Ishikawa (cell line): ENCODE results near the gene PPP4R4.

Experiments
- CEBPB ChIP-seq: IDR thresholded peaks from 2 replicates; pipeline ENCODE4 v1.6.1; 2012
- CREB1 ChIP-seq: IDR thresholded peaks from 2 replicates; pipeline ENCODE4 v1.6.1; 2012; ENCODE audit warnings: low read depth
- EGR1 ChIP-seq: IDR thresholded peaks from 2 replicates; pipeline ENCODE4 v1.6.1; 2012
- EP300 ChIP-seq: IDR thresholded peaks from 2 replicates; pipeline ENCODE4 v1.6.1; 2012; ENCODE audit warnings: borderline replicate concordance
- FOXM1 ChIP-seq: IDR thresholded peaks from 2 replicates; pipeline ENCODE4 v1.6.1; 2012; ENCODE audit warnings: low read depth, borderline replicate concordance
- MAX ChIP-seq: IDR thresholded peaks from 2 replicates; pipeline ENCODE4 v1.6.1; 2012
- NFIC ChIP-seq: IDR thresholded peaks from 2 replicates; pipeline ENCODE4 v1.6.1; 2012
- RAD21 ChIP-seq: IDR thresholded peaks from 2 replicates; pipeline ENCODE4 v1.6.1; 2012; ENCODE audit warnings: low read depth
- REST ChIP-seq: IDR thresholded peaks from 2 replicates; pipeline ENCODE4 v1.6.1; 2012; ENCODE audit warnings: low read depth, mild to moderate bottlenecking
- TAF1 ChIP-seq: IDR thresholded peaks from 2 replicates; pipeline ENCODE4 v1.6.1; 2012; ENCODE audit warnings: low read depth, mild to moderate bottlenecking
- TCF12 ChIP-seq: IDR thresholded peaks from 2 replicates; pipeline ENCODE4 v1.6.1; 2012; ENCODE audit warnings: low read depth
- TEAD4 ChIP-seq: IDR thresholded peaks from 2 replicates; pipeline ENCODE4 v1.6.1; 2012
- USF1 ChIP-seq: IDR thresholded peaks from 2 replicates; pipeline ENCODE4 v1.6.1; 2012
- YY1 ChIP-seq: IDR thresholded peaks from 2 replicates; pipeline ENCODE4 v1.6.1; 2012; ENCODE audit warnings: low read depth
- ZBTB7A ChIP-seq: IDR thresholded peaks from 2 replicates; pipeline ENCODE4 v1.6.1; 2012; ENCODE audit warnings: low read depth

The PPP4R4 gene

GRCh38 chr14:94192536-94192935 is 18.4 kb downstream of the PPP4R4 start:
- TF ChIP-seq EP300 (no peak), FOXM1 (no peak)

GRCh38 chr14:94193776-94194175 is 19.7 kb downstream of the PPP4R4 start:
- TF ChIP-seq ZBTB7A (no peak), EGR1 (no peak)

GRCh38 chr14:94196057-94196456 is 21.9 kb downstream of the PPP4R4 start:
- TF ChIP-seq ZBTB7A (no peak), TCF12 (no peak), YY1 (no peak), CEBPB (no peak), FOXM1 (no peak), EGR1 (no peak), MAX (no peak)

- TF ChIP-seq CEBPB (no peak), TEAD4 (no peak), EGR1 (no peak), TCF12 (no peak), YY1 (no peak), USF1 (no peak)
Observed at GRCh38 chr14:94203473-94204210, 29.5 kb downstream of the PPP4R4 start.

GRCh38 chr14:94213021-94213420 is 38.9 kb downstream of the PPP4R4 start:
- TF ChIP-seq FOXM1: no peak

GRCh38 chr14:94213741-94214140 is 39.6 kb downstream of the PPP4R4 start:
- TF ChIP-seq EP300 (no peak), CEBPB (no peak), TCF12 (no peak), EGR1 (no peak), USF1 (no peak), TAF1 (no peak), RAD21 (no peak), CREB1 (no peak), FOXM1 (no peak), ZBTB7A (no peak), YY1 (no peak), MAX (no peak), REST (no peak), TEAD4 (no peak), NFIC (no peak)

GRCh38 chr14:94217116-94217515 is 43.0 kb downstream of the PPP4R4 start:
- no peak for TF ChIP-seq TAF1
- no peak for TF ChIP-seq MAX
- TF ChIP-seq FOXM1: no peak

- TF ChIP-seq ZBTB7A: no peak
- no peak for TF ChIP-seq MAX
- no peak for TF ChIP-seq USF1
- TF ChIP-seq TAF1: no peak
- no peak for TF ChIP-seq TCF12
- no peak for TF ChIP-seq FOXM1
- no peak for TF ChIP-seq REST
- TF ChIP-seq TEAD4: no peak
- TF ChIP-seq CREB1: no peak
- no peak for TF ChIP-seq EP300
- TF ChIP-seq CEBPB: no peak
- no peak for TF ChIP-seq NFIC
- TF ChIP-seq EGR1: no peak
- no peak for TF ChIP-seq RAD21
- TF ChIP-seq YY1: no peak
Observed at GRCh38 chr14:94224040-94224439, 49.9 kb downstream of the PPP4R4 start.
